Measurements from ENCODE around the gene TGOLN2.
A peak's percentile ranks its signal among the peaks of the same experiment; 100 is the strongest.
"Not testable (repeated sequence)": the region's sequence is repeated elsewhere in the genome, so short reads cannot be mapped to it uniquely, and the experiment has no call there.

The TGOLN2 gene

GRCh38 chr2:85334928-85335327 lies 7.1 kb upstream of the TGOLN2 start:
- no peak for DNase-seq

- not testable (repeated sequence) for DNase-seq
Observed at GRCh38 chr2:85333877-85334276, 6.1 kb upstream of the TGOLN2 start.

- DNase-seq: no peak
Observed at GRCh38 chr2:85330839-85331636, 3.2 kb upstream of the TGOLN2 start.

- DNase-seq: not testable (repeated sequence)
Observed at GRCh38 chr2:85329701-85330100, 1.9 kb upstream of the TGOLN2 start.

GRCh38 chr2:85329181-85329651 lies 1.4 kb upstream of the TGOLN2 start:
- no peak for DNase-seq

GRCh38 chr2:85327160-85327821 lies 498 bp downstream of the TGOLN2 start:
- DNase-seq: no peak

GRCh38 chr2:85326406-85327159 lies 1.2 kb downstream of the TGOLN2 start:
- no peak for DNase-seq

- no peak for DNase-seq
Observed at GRCh38 chr2:85325466-85325811, 2.4 kb downstream of the TGOLN2 start.

- no peak for DNase-seq
Observed at GRCh38 chr2:85324639-85325465, 2.9 kb downstream of the TGOLN2 start.

- DNase-seq: not testable (repeated sequence)
Observed at GRCh38 chr2:85323988-85324367, 3.8 kb downstream of the TGOLN2 start.

- no peak for DNase-seq
Observed at GRCh38 chr2:85323351-85323987, 4.3 kb downstream of the TGOLN2 start.

GRCh38 chr2:85319796-85320195 lies 8.0 kb downstream of the TGOLN2 start:
- no peak for DNase-seq

- DNase-seq: no peak
Observed at GRCh38 chr2:85318222-85319074, 9.3 kb downstream of the TGOLN2 start.

GRCh38 chr2:85315921-85316320 lies 11.9 kb downstream of the TGOLN2 start:
- not testable (repeated sequence) for DNase-seq

GRCh38 chr2:85314884-85315242 lies 12.9 kb downstream of the TGOLN2 start:
- no peak for DNase-seq

- DNase-seq: no peak
Observed at GRCh38 chr2:85312404-85312803, 15.4 kb downstream of the TGOLN2 start.

GRCh38 chr2:85310330-85310729 lies 17.5 kb downstream of the TGOLN2 start:
- no peak for DNase-seq

- DNase-seq: no peak
Observed at GRCh38 chr2:85309699-85310321, 18.0 kb downstream of the TGOLN2 start.

GRCh38 chr2:85308896-85309555 lies 18.8 kb downstream of the TGOLN2 start:
- peak; percentile 45 for DNase-seq

- DNase-seq: no peak
Observed at GRCh38 chr2:85308201-85308600, 19.6 kb downstream of the TGOLN2 start.
